ENCODE results near the gene ZNF565. TPM values are rescaled to one million over a fixed set of nuclear protein-coding genes. Genes with fewer than 3 reads are reported as not detected.

ZNF565 gene
- total RNA-seq, 1 experiment from 2014 or later = 4.9 TPM

- ATAC-seq (no peak), DNase-seq (ENCODE audit: low read depth, low spot score) (no peak)
- TF ChIP-seq CTCF (IDR thresholded peaks at IDR 0.05) (no peak), POLR2AphosphoS5 (IDR thresholded peaks at IDR 0.05; ENCODE audit: low read depth, low read length) (no peak), SIN3A (IDR thresholded peaks at IDR 0.05; ENCODE audit: borderline replicate concordance, insufficient read depth, low read depth, low read length) (no peak), REST (IDR thresholded peaks at IDR 0.05; ENCODE audit: insufficient read depth in 1 of 2, low read depth in 2 of 2, low read length in 1 of 2) (no peak), TCF7L2 (IDR thresholded peaks at IDR 0.05; ENCODE audit: low read depth, low read length) (no peak)
- intact Hi-C loops (cut with micrococcal nuclease; ENCODE audit: unreplicated experiment) (no loop called here), in situ Hi-C loops (cut with HindIII; ENCODE audit: low pct_unique_long_range_greater_than_20kb, low sequenced_read_pairs) (no loop called here)
- H3K9me3 ChIP-seq (ENCODE audit: control insufficient read depth, insufficient read depth, low read depth, low read length) = no peaks in the 10 kb centered on the region
- no peaks in the 10 kb centered on the region for H3K36me3 ChIP-seq (ENCODE audit: control insufficient read depth, insufficient read depth, low read length)
- H3K4me1 ChIP-seq (ENCODE audit: control insufficient read depth, insufficient read depth, low read length) = no peaks in the 10 kb centered on the region
- ChIA-PET CTCF (no interaction called here), POLR2A (no interaction called here)
- H3K4me3 ChIP-seq (ENCODE audit: low read depth in 2 of 2, low read length in 2 of 2) = no peak overlapping the region
- no peaks in the 10 kb centered on the region for H3K27me3 ChIP-seq (ENCODE audit: control insufficient read depth, insufficient read depth, low read length)
- BruUV-seq (replicated peaks) = no TSS peak
- no peak overlapping the region for H3K27ac ChIP-seq (ENCODE audit: low read length)
Observed at GRCh38 chr19:36255316-36255715, 40.9 kb upstream of the ZNF565 start.

- in situ Hi-C loops (cut with HindIII; ENCODE audit: low pct_unique_long_range_greater_than_20kb, low sequenced_read_pairs) = no loop called here
Observed at GRCh38 chr19:36254848-36255247, 40.4 kb upstream of the ZNF565 start.

More at GRCh38 chr19:36254848-36255247, 40.4 kb upstream of the ZNF565 start:
- H3K4me3 ChIP-seq (ENCODE audit: low read depth in 2 of 2, low read length in 2 of 2) = no peak overlapping the region
- TF ChIP-seq CTCF (IDR thresholded peaks at IDR 0.05) = no peak
- no peak for TF ChIP-seq TCF7L2 (IDR thresholded peaks at IDR 0.05; ENCODE audit: low read depth, low read length)
- no peak for TF ChIP-seq POLR2AphosphoS5 (IDR thresholded peaks at IDR 0.05; ENCODE audit: low read depth, low read length)
- TF ChIP-seq SIN3A (IDR thresholded peaks at IDR 0.05; ENCODE audit: borderline replicate concordance, insufficient read depth, low read depth, low read length) = no peak
- TF ChIP-seq REST (IDR thresholded peaks at IDR 0.05; ENCODE audit: insufficient read depth in 1 of 2, low read depth in 2 of 2, low read length in 1 of 2) = no peak
- DNase-seq (ENCODE audit: low read depth, low spot score) = no peak
- POLR2A ChIA-PET = no interaction called here
- no peaks in the 10 kb centered on the region for H3K9me3 ChIP-seq (ENCODE audit: control insufficient read depth, insufficient read depth, low read depth, low read length)
- H3K4me1 ChIP-seq (ENCODE audit: control insufficient read depth, insufficient read depth, low read length) = no peaks in the 10 kb centered on the region
- BruUV-seq (replicated peaks) = no TSS peak
- H3K27ac ChIP-seq (ENCODE audit: low read length) = no peak overlapping the region
- no peaks in the 10 kb centered on the region for H3K27me3 ChIP-seq (ENCODE audit: control insufficient read depth, insufficient read depth, low read length)
- intact Hi-C loops (cut with micrococcal nuclease; ENCODE audit: unreplicated experiment) = no loop called here
- CTCF ChIA-PET = no interaction called here
- H3K36me3 ChIP-seq (ENCODE audit: control insufficient read depth, insufficient read depth, low read length) = no peaks in the 10 kb centered on the region
- ATAC-seq = no peak

Data from Panc1 (cell line).